SK-N-SH treated with all-trans-retinoic acid at 6 μM for 48 hours (cell line): Measurements from ENCODE around the gene TFPI2.
"Not testable (repeated sequence)": the region's sequence is repeated elsewhere in the genome, so short reads cannot be mapped to it uniquely, and the experiment has no call there.

Source experiments
- ARNTL ChIP-seq: fragments of 450-650 bp; formaldehyde crosslinking; IDR thresholded peaks from 2 replicates; pipeline ENCODE4 v1.5.0; 2020; ENCODE audit warnings: low read depth, mild to moderate bottlenecking, moderate library complexity, borderline replicate concordance
- CSDC2 ChIP-seq: fragments of 250-450 bp; sonication (Bioruptor Pico); IDR thresholded peaks from 2 replicates; pipeline ENCODE4 v1.5.0; 2020; ENCODE audit warnings: mild to moderate bottlenecking, moderate library complexity
- ESRRG ChIP-seq: fragments of 250-450 bp; sonication (Bioruptor Pico); IDR thresholded peaks from 2 replicates; pipeline ENCODE4 v1.6.1; 2021; ENCODE audit warnings: mild to moderate bottlenecking
- RARB ChIP-seq: fragments of 250-450 bp; sonication (Bioruptor Pico); IDR thresholded peaks from 2 replicates; pipeline ENCODE4 v1.8.0; 2021; ENCODE audit warnings: mild to moderate bottlenecking, moderate library complexity
- TOX ChIP-seq: fragments of 250-450 bp; sonication (Bioruptor Pico); IDR thresholded peaks from 2 replicates; pipeline ENCODE4 v1.8.0; 2021; ENCODE audit warnings: mild to moderate bottlenecking, moderate library complexity, borderline replicate concordance
- ZFP3 ChIP-seq: fragments of 250-450 bp; sonication (Bioruptor Pico); IDR thresholded peaks from 2 replicates; pipeline ENCODE4 v1.5.0; 2020; ENCODE audit warnings: mild to moderate bottlenecking, moderate library complexity
- ZFP30 ChIP-seq: fragments of 450-650 bp; formaldehyde crosslinking; IDR thresholded peaks from 2 replicates; pipeline ENCODE4 v1.5.0; 2022; ENCODE audit warnings: mild to moderate bottlenecking, moderate library complexity
- ZNF8 ChIP-seq: fragments of 450-650 bp; formaldehyde crosslinking; IDR thresholded peaks from 2 replicates; pipeline ENCODE4 v1.5.0; 2020; ENCODE audit warnings: mild to moderate bottlenecking, moderate library complexity
- TF ChIP-seq, protein P1 (sequence below): fragments of 250-450 bp; sonication (Bioruptor Pico); IDR thresholded peaks from 2 replicates; pipeline ENCODE4 v1.8.0; 2020; ENCODE audit warnings: mild to moderate bottlenecking, moderate library complexity, borderline replicate concordance

DNA sequence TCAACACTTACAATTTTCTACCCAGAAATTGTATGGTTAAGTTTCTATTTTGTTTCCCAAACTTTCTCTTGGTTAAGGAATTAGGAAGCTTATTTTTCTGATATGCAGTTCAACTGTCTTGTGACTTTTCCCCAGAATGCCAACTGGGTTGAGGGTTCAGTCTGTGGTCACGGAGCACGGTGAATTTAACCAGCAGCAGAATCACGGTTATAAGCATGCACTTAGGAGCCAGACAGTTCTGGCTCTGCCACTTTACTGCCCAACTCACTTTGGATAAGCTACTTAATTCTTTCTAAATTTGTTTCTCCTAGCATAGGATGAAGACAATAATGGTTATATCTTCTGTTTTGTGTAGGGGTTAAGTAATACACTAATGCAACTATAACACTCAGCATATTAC lies 20.7 kb upstream of the TFPI2 start:
- not testable (repeated sequence) for TF ChIP-seq ZFP3 (CRISPR knock-in tag); RARB; ESRRG; TOX (CRISPR knock-in tag); ZFP30 (CRISPR knock-in tag); ARNTL (CRISPR knock-in tag); ZNF8 (CRISPR knock-in tag); CSDC2
- TF ChIP-seq, protein P1, sequence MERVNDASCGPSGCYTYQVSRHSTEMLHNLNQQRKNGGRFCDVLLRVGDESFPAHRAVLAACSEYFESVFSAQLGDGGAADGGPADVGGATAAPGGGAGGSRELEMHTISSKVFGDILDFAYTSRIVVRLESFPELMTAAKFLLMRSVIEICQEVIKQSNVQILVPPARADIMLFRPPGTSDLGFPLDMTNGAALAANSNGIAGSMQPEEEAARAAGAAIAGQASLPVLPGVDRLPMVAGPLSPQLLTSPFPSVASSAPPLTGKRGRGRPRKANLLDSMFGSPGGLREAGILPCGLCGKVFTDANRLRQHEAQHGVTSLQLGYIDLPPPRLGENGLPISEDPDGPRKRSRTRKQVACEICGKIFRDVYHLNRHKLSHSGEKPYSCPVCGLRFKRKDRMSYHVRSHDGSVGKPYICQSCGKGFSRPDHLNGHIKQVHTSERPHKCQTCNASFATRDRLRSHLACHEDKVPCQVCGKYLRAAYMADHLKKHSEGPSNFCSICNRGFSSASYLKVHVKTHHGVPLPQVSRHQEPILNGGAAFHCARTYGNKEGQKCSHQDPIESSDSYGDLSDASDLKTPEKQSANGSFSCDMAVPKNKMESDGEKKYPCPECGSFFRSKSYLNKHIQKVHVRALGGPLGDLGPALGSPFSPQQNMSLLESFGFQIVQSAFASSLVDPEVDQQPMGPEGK (CRISPR knock-in tag) = not testable (repeated sequence)
